HEK293T (cell line): ENCODE measurements around the gene CYGB.
"Not testable (repeated sequence)": the region's sequence is repeated elsewhere in the genome, so short reads cannot be mapped to it uniquely, and the experiment has no call there.

Source experiments
- CTCF ChIA-PET: fragments of 350-600 bp; formaldehyde crosslinking; extraction: SDS; loops from one replicate; lab custom pipeline; 2021; ENCODE audit warnings: antibody characterized with exemption, inconsistent platforms; lab: Yijun Ruan, JAX
- POLR2A ChIA-PET: fragments of 350-600 bp; formaldehyde crosslinking; extraction: SDS; loops from one replicate; lab custom pipeline; 2020; ENCODE audit warnings: antibody characterized with exemption, inconsistent platforms; lab: Yijun Ruan, JAX
- DNase-seq: peaks from one replicate; pipeline ENCODE4 v3.0.0; 2012; ENCODE audit warnings: mixed read lengths; ENCODE audit errors: extremely low spot score
- ARNT ChIP-seq: fragments of 450-650 bp; IDR thresholded peaks from 2 replicates; pipeline ENCODE4 v1.6.1; 2017; ENCODE audit warnings: mild to moderate bottlenecking
- BHLHE40 ChIP-seq: fragments of 450-650 bp; IDR thresholded peaks from 2 replicates; pipeline ENCODE4 v1.6.1; 2016; ENCODE audit warnings: mild to moderate bottlenecking, moderate library complexity, borderline replicate concordance
- CTBP1 ChIP-seq: fragments of 450-650 bp; IDR thresholded peaks from 2 replicates; pipeline ENCODE4 v1.6.1; 2016; ENCODE audit warnings: borderline replicate concordance
- ELF4 ChIP-seq: fragments of 450-650 bp; IDR thresholded peaks from 2 replicates; pipeline ENCODE4 v1.6.1; 2017; ENCODE audit warnings: antibody characterized with exemption
- FOXA1 ChIP-seq: fragments of 450-650 bp; IDR thresholded peaks from 2 replicates; pipeline ENCODE4 v1.6.1; 2016; ENCODE audit warnings: mild to moderate bottlenecking
- FOXK2 ChIP-seq: fragments of 450-650 bp; IDR thresholded peaks from 2 replicates; pipeline ENCODE4 v1.6.1; 2016; ENCODE audit warnings: mild to moderate bottlenecking
- FOXM1 ChIP-seq: fragments of 450-650 bp; IDR thresholded peaks from 2 replicates; pipeline ENCODE4 v1.6.1; 2017; ENCODE audit warnings: mild to moderate bottlenecking, borderline replicate concordance
- HDGF ChIP-seq: fragments of 450-650 bp; IDR thresholded peaks from 2 replicates; pipeline ENCODE4 v1.6.1; 2017; ENCODE audit warnings: antibody characterized with exemption, borderline replicate concordance
- L3MBTL2 ChIP-seq: fragments of 450-650 bp; conservative IDR thresholded peaks from 2 replicates; pipeline ENCODE4 v1.6.1; 2016; ENCODE audit warnings: mild to moderate bottlenecking
- LEF1 ChIP-seq: fragments of 450-650 bp; IDR thresholded peaks from 2 replicates; pipeline ENCODE4 v1.6.1; 2017; ENCODE audit warnings: mild to moderate bottlenecking, borderline replicate concordance
- NFRKB ChIP-seq: fragments of 450-650 bp; IDR thresholded peaks from 2 replicates; pipeline ENCODE4 v1.6.1; 2016; ENCODE audit warnings: mild to moderate bottlenecking, moderate library complexity
- PKNOX1 ChIP-seq: fragments of 450-650 bp; IDR thresholded peaks from 2 replicates; pipeline ENCODE4 v1.6.1; 2016
- SP1 ChIP-seq: fragments of 450-650 bp; IDR thresholded peaks from 2 replicates; pipeline ENCODE4 v1.6.1; 2017
- SUZ12 ChIP-seq: fragments of 450-650 bp; IDR thresholded peaks from 2 replicates; pipeline ENCODE4 v1.6.1; 2016; ENCODE audit warnings: mild to moderate bottlenecking
- TARDBP ChIP-seq: fragments of 450-650 bp; IDR thresholded peaks from 2 replicates; pipeline ENCODE4 v1.6.1; 2016
- ZNF384 ChIP-seq: fragments of 450-650 bp; IDR thresholded peaks from 2 replicates; pipeline ENCODE4 v1.6.1; 2016

Gene CYGB

GRCh38 chr17:76515274-76515949, 22.1 kb downstream of the CYGB start:
- TF ChIP-seq PKNOX1, result no peak
- TF ChIP-seq ZNF384, result no peak
- TF ChIP-seq SUZ12, result no peak
- TF ChIP-seq L3MBTL2, result no peak
- TF ChIP-seq FOXM1, result no peak
- TF ChIP-seq FOXK2, result no peak
- TF ChIP-seq NFRKB, result no peak
- no peak for TF ChIP-seq HDGF
- no peak for TF ChIP-seq FOXA1
- no peak for TF ChIP-seq ELF4
- TF ChIP-seq TARDBP, result no peak
- TF ChIP-seq CTBP1, result no peak
- no peak for TF ChIP-seq LEF1
- ChIA-PET POLR2A (no interaction called here), CTCF (no interaction called here)
- no peak for DNase-seq

GRCh38 chr17:76514355-76514754, 23.2 kb downstream of the CYGB start:
- POLR2A ChIA-PET, result interaction anchor here (1.5 kb wide), 1 partner anchor 43 kb away, joined by 4 read pairs; no protein-coding TSS in a partner anchor

GRCh38 chr17:76513306-76513692, 24.2 kb downstream of the CYGB start:
- POLR2A ChIA-PET, result interaction anchor here (1.3 kb wide), 1 partner anchor 27 kb away, joined by 4 read pairs; no protein-coding TSS in a partner anchor
- CTCF ChIA-PET, result interaction anchor here (1.5 kb wide), 1 partner anchor 116 kb away, joined by 3 read pairs; no protein-coding TSS in a partner anchor
- no peak for DNase-seq
- TF ChIP-seq HDGF (no peak), ARNT (no peak), NFRKB (no peak), FOXA1 (no peak), ZNF384 (no peak), L3MBTL2 (no peak), SP1 (no peak), FOXM1 (no peak), BHLHE40 (no peak)

More at GRCh38 chr17:76514355-76514754, 23.2 kb downstream of the CYGB start:
- DNase-seq, CTCF ChIA-PET: not testable (repeated sequence)

- ChIA-PET POLR2A (interaction anchor here (1.0 to 1.3 kb wide), 2 partner anchors 11 to 28 kb away, joined by 3 to 4 read pairs; partner anchors contain the start of gene RHBDF2), CTCF (interaction anchor here (1.2 to 2.6 kb wide), 3 partner anchors 10 to 128 kb away, joined by 3 to 15 read pairs (median 3); partner anchors contain the start of gene SPHK1)
- TF ChIP-seq ZNF384 (no peak), SUZ12 (no peak)
- DNase-seq, result no peak
Observed at GRCh38 chr17:76512366-76513305, 24.9 kb downstream of the CYGB start.

- TF ChIP-seq CTBP1, result no peak
- TF ChIP-seq NFRKB, result no peak
- TF ChIP-seq ELF4, result no peak
- TF ChIP-seq FOXK2, result no peak
- TF ChIP-seq FOXM1, result no peak
- DNase-seq, result no peak
- POLR2A ChIA-PET, result interaction anchor here (1.0 kb wide), 1 partner anchor 10 kb away, joined by 3 read pairs; the partner anchor contains the start of gene RHBDF2
- CTCF ChIA-PET, result interaction anchor here (0.6 to 2.6 kb wide), 4 partner anchors 11 to 738 kb away, joined by 3 to 15 read pairs (median 4); partner anchors contain the start of gene SPHK1
Observed at GRCh38 chr17:76511668-76512365, 25.7 kb downstream of the CYGB start.

GRCh38 chr17:76510831-76511244, 26.7 kb downstream of the CYGB start:
- TF ChIP-seq HDGF (no peak), SUZ12 (no peak), FOXM1 (no peak)
- CTCF ChIA-PET, result interaction anchor here (0.6 to 2.6 kb wide), 3 partner anchors 12 to 739 kb away, joined by 4 to 15 read pairs (median 4); no protein-coding TSS in a partner anchor
- DNase-seq, result no peak
- POLR2A ChIA-PET, result interaction anchor here (1.1 kb wide), 1 partner anchor 46 kb away, joined by 4 read pairs; no protein-coding TSS in a partner anchor

- POLR2A ChIA-PET, DNase-seq: not testable (repeated sequence)
- CTCF ChIA-PET, result interaction anchor here (0.6 to 2.8 kb wide), 7 partner anchors 15 to 87 kb away, joined by 3 to 16 read pairs (median 3); no protein-coding TSS in a partner anchor
Observed at GRCh38 chr17:76508472-76509063, 28.9 kb downstream of the CYGB start.
